ENCODE measurements around the gene SPAG8.

Gene SPAG8

GRCh38 chr9:35828716-35829083, 16.6 kb upstream of the SPAG8 start, which contains the start of gene FAM221B:
TSS of gene FAM221B (minus strand) at chr9:35828732. CDS start at chr9:35826161, 2,571 bp downstream.
- Mint-ChIP-seq H3K27me3 (ENCODE audit: low read depth, poor library complexity) (peaks cover 15% of the 10 kb centered on the region), H3K9me3 (no peaks in the 10 kb centered on the region), H3K4me3 (peak within 1 kb of the TSS; percentile 90), H3K36me3 (ENCODE audit: low read depth) (no peaks in the 10 kb centered on the region), H3K27ac (peak within 1 kb of the TSS; percentile 94), H3K4me1 (peaks cover 71% of the 10 kb centered on the region)
- TF ChIP-seq CTCF (IDR thresholded peaks at IDR 0.05) = no peak
- DNase-seq = peak; percentile 75

- no peak for DNase-seq
- Mint-ChIP-seq H3K9me3 (no peaks in the 10 kb centered on the region), H3K4me1 (peaks cover 68% of the 10 kb centered on the region), H3K36me3 (ENCODE audit: low read depth) (no peaks in the 10 kb centered on the region), H3K4me3 (peak overlapping the region; percentile 88), H3K27me3 (ENCODE audit: low read depth, poor library complexity) (peaks cover 11% of the 10 kb centered on the region), H3K27ac (no peak overlapping the region)
- no peak for TF ChIP-seq CTCF (IDR thresholded peaks at IDR 0.05)
These were observed 15.4 kb upstream of the SPAG8 start for GRCh38 chr9:35827486-35827885.

GRCh38 chr9:35826071-35826701, 14.1 kb upstream of the SPAG8 start:
- no peaks in the 10 kb centered on the region for H3K9me3 Mint-ChIP-seq
- H3K4me3 Mint-ChIP-seq = no peak overlapping the region
- TF ChIP-seq CTCF (IDR thresholded peaks at IDR 0.05) = peak; percentile 67
- no peak overlapping the region for H3K27ac Mint-ChIP-seq
- peaks cover 55% of the 10 kb centered on the region for H3K4me1 Mint-ChIP-seq
- H3K36me3 Mint-ChIP-seq (ENCODE audit: low read depth) = no peaks in the 10 kb centered on the region
- H3K27me3 Mint-ChIP-seq (ENCODE audit: low read depth, poor library complexity) = peaks cover 11% of the 10 kb centered on the region
- no peak for DNase-seq

GRCh38 chr9:35822926-35823325, 10.9 kb upstream of the SPAG8 start:
- H3K4me1 Mint-ChIP-seq = peaks cover 26% of the 10 kb centered on the region

GRCh38 chr9:35820076-35820475, 8.0 kb upstream of the SPAG8 start:
- peaks cover 3% of the 10 kb centered on the region for H3K9me3 Mint-ChIP-seq
- no peak overlapping the region for H3K4me3 Mint-ChIP-seq
- H3K4me1 Mint-ChIP-seq = peaks cover 22% of the 10 kb centered on the region
- H3K27me3 Mint-ChIP-seq (ENCODE audit: low read depth, poor library complexity) = peaks cover 14% of the 10 kb centered on the region
- no peak overlapping the region for H3K27ac Mint-ChIP-seq
- H3K36me3 Mint-ChIP-seq (ENCODE audit: low read depth) = no peaks in the 10 kb centered on the region
- DNase-seq = no peak
- no peak for TF ChIP-seq CTCF (IDR thresholded peaks at IDR 0.05)

More at GRCh38 chr9:35822926-35823325, 10.9 kb upstream of the SPAG8 start:
- no peaks in the 10 kb centered on the region for H3K36me3 Mint-ChIP-seq (ENCODE audit: low read depth)
- TF ChIP-seq CTCF (IDR thresholded peaks at IDR 0.05) = no peak
- H3K27me3 Mint-ChIP-seq (ENCODE audit: low read depth, poor library complexity) = peaks cover 10% of the 10 kb centered on the region
- H3K9me3 Mint-ChIP-seq = no peaks in the 10 kb centered on the region
- H3K27ac Mint-ChIP-seq = no peak overlapping the region
- H3K4me3 Mint-ChIP-seq = no peak overlapping the region
- DNase-seq = no peak

- Mint-ChIP-seq H3K4me1 (peaks cover 32% of the 10 kb centered on the region), H3K27ac (no peak overlapping the region), H3K36me3 (ENCODE audit: low read depth) (no peaks in the 10 kb centered on the region), H3K27me3 (ENCODE audit: low read depth, poor library complexity) (peaks cover 14% of the 10 kb centered on the region), H3K4me3 (no peak overlapping the region), H3K9me3 (peaks cover 3% of the 10 kb centered on the region)
- no peak for TF ChIP-seq CTCF (IDR thresholded peaks at IDR 0.05)
- DNase-seq = no peak
These were observed 6.3 kb upstream of the SPAG8 start for GRCh38 chr9:35818341-35818740.
